WERI-Rb-1 (cell line): ENCODE data around the gene CAMTA1.

ENCODE experiments used
- DNase-seq: peaks from one replicate; pipeline ENCODE4 v3.0.0-alpha.2; 2020
- H3K27ac ChIP-seq: fragments of 250-450 bp; sonication (Bioruptor Pico); 2 replicates; pipeline ENCODE4 v1.5.1; 2020; ENCODE audit warnings: mild to moderate bottlenecking, moderate library complexity
- H3K27me3 ChIP-seq: fragments of 250-450 bp; sonication (Bioruptor Pico); 2 replicates; pipeline ENCODE4 v1.5.1; 2021; ENCODE audit warnings: mild to moderate bottlenecking, low read depth, moderate library complexity; ENCODE audit not compliant: insufficient read depth, severe bottlenecking
- H3K36me3 ChIP-seq: fragments of 250-450 bp; sonication (Bioruptor Pico); 2 replicates; pipeline ENCODE4 v1.5.1; 2020; ENCODE audit warnings: mild to moderate bottlenecking, moderate library complexity
- H3K4me3 ChIP-seq: 2 replicates; pipeline ENCODE4 v1.5.1; 2011; ENCODE audit warnings: low read depth, mild to moderate bottlenecking, control low read depth, low read length
- H3K9me3 ChIP-seq: fragments of 250-450 bp; sonication (Bioruptor Pico); 2 replicates; pipeline ENCODE4 v1.5.1; 2021; ENCODE audit warnings: mild to moderate bottlenecking, moderate library complexity; ENCODE audit not compliant: severe bottlenecking
- TF ChIP-seq, protein P1 (sequence below): IDR thresholded peaks from 2 replicates; pipeline ENCODE4 v1.5.1; 2011; ENCODE audit warnings: low read depth, mild to moderate bottlenecking, control low read depth, inconsistent platforms, low read length

CAMTA1 gene

GRCh38 chr1:7104339-7104738 is 319.1 kb downstream of the CAMTA1 start:
- no peaks in the 10 kb centered on the region for H3K36me3 ChIP-seq
- no peak overlapping the region for H3K4me3 ChIP-seq
- no peak overlapping the region for H3K27ac ChIP-seq
- no peaks in the 10 kb centered on the region for H3K27me3 ChIP-seq
- DNase-seq, result no peak
- H3K9me3 ChIP-seq, result peaks cover 3% of the 10 kb centered on the region
- TF ChIP-seq, protein P1, sequence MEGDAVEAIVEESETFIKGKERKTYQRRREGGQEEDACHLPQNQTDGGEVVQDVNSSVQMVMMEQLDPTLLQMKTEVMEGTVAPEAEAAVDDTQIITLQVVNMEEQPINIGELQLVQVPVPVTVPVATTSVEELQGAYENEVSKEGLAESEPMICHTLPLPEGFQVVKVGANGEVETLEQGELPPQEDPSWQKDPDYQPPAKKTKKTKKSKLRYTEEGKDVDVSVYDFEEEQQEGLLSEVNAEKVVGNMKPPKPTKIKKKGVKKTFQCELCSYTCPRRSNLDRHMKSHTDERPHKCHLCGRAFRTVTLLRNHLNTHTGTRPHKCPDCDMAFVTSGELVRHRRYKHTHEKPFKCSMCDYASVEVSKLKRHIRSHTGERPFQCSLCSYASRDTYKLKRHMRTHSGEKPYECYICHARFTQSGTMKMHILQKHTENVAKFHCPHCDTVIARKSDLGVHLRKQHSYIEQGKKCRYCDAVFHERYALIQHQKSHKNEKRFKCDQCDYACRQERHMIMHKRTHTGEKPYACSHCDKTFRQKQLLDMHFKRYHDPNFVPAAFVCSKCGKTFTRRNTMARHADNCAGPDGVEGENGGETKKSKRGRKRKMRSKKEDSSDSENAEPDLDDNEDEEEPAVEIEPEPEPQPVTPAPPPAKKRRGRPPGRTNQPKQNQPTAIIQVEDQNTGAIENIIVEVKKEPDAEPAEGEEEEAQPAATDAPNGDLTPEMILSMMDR, result no peak

- TF ChIP-seq, protein P1, result no peak
- H3K27me3 ChIP-seq, result no peaks in the 10 kb centered on the region
Observed at GRCh38 chr1:7105269-7105668, 320.0 kb downstream of the CAMTA1 start.

DNA sequence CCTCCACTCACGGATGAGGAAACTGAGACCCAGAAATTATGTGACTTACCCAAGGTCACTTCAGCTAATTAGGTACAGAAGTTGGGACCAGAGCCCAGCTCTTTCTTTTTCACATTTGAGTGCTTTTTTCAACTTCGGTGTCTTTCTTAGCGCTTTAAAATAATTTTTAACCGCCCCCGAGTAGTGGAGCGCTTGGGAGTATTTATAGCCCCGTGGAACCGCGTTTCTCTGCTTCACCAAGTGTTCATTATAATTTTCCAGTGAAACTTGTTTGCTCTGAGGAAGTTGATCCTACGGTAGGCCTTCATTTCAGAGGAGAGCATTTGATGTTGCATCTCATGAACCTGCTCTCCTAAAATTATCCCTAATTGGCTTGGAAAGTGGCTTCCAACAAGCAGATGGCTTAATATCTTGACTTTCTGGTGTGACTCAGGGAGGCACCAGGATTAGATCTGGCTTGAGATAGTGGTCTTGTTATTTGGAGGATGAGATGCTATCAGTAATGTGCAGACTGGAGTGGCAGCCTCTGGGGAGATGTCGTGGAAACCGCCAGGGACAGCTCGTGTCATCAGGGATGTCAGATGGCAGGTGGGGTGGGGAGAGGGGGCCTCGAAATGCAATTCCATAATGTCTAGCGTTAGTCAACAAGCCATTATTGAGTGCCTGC is 321.3 kb downstream of the CAMTA1 start:
- DNase-seq, result no peak
- no peak overlapping the region for H3K27ac ChIP-seq
- no peaks in the 10 kb centered on the region for H3K36me3 ChIP-seq
- no peaks in the 10 kb centered on the region for H3K27me3 ChIP-seq
- TF ChIP-seq, protein P1, result no peak
- H3K4me3 ChIP-seq, result no peak overlapping the region
- peaks cover 3% of the 10 kb centered on the region for H3K9me3 ChIP-seq

More at GRCh38 chr1:7105269-7105668, 320.0 kb downstream of the CAMTA1 start:
- DNase-seq, result no peak
- H3K4me3 ChIP-seq, result no peak overlapping the region
- no peaks in the 10 kb centered on the region for H3K36me3 ChIP-seq
- H3K27ac ChIP-seq, result no peak overlapping the region
- H3K9me3 ChIP-seq, result peaks cover 3% of the 10 kb centered on the region

- no peak for DNase-seq
- peaks cover 3% of the 10 kb centered on the region for H3K9me3 ChIP-seq
- no peaks in the 10 kb centered on the region for H3K27me3 ChIP-seq
- no peak overlapping the region for H3K27ac ChIP-seq
- no peak overlapping the region for H3K4me3 ChIP-seq
- TF ChIP-seq, protein P1, result no peak
- H3K36me3 ChIP-seq, result no peaks in the 10 kb centered on the region
Observed at GRCh38 chr1:7107109-7107830, 322.0 kb downstream of the CAMTA1 start.

- TF ChIP-seq, protein P1, result no peak
- H3K27me3 ChIP-seq, result no peaks in the 10 kb centered on the region
- no peaks in the 10 kb centered on the region for H3K36me3 ChIP-seq
- peaks cover 3% of the 10 kb centered on the region for H3K9me3 ChIP-seq
- no peak for DNase-seq
- no peak overlapping the region for H3K27ac ChIP-seq
- H3K4me3 ChIP-seq, result no peak overlapping the region
Observed at GRCh38 chr1:7108251-7108650, 323.0 kb downstream of the CAMTA1 start.

DNA sequence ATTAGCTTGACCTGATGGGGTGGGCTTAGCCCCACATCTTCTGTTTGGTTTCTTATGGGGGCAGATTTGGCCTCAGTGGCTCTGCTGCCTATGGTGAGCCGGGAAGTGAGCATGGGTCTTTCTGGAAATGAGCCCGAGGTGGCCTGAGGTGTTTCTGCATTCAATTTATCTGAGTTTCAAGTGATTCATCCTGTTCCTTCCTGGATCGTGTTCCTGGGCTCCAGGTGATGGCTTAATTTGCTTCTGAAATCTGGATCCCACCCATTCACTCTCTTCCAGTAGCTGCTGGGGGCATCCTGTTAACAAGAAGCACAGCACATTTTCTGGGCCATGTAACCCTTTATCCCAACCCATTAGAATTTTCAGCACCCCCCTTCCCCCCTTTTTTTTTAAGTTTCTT is 324.6 kb downstream of the CAMTA1 start:
- no peaks in the 10 kb centered on the region for H3K36me3 ChIP-seq
- TF ChIP-seq, protein P1, result no peak

More for the DNA sequence above, 324.6 kb downstream of the CAMTA1 start:
- H3K9me3 ChIP-seq, result peaks cover 3% of the 10 kb centered on the region
- no peak overlapping the region for H3K27ac ChIP-seq
- no peak overlapping the region for H3K4me3 ChIP-seq
- no peak for DNase-seq
- no peaks in the 10 kb centered on the region for H3K27me3 ChIP-seq
